OCI-LY3 (cell line): Measurements from ENCODE around the gene PNPLA7.
"Not testable (repeated sequence)": the region's sequence is repeated elsewhere in the genome, so short reads cannot be mapped to it uniquely, and the experiment has no call there.

Source experiments
- H2AFZ ChIP-seq: fragments of 200-600, 300-600 bp; shearing (Covaris generic); 2 replicates; pipeline ENCODE4 v1.6.0; 2014; ENCODE audit warnings: antibody characterized with exemption, low read depth, low read length
- H3K27ac ChIP-seq: fragments of 200-600, 300-600 bp; sonication (generic); 2 replicates; pipeline ENCODE4 v1.5.1; 2014; ENCODE audit warnings: mild to moderate bottlenecking, low read length, moderate library complexity, mixed read lengths
- H3K27me3 ChIP-seq: fragments of 200-600, 300-600 bp; sonication (generic); 2 replicates; pipeline ENCODE4 v1.6.1; 2014; ENCODE audit warnings: low read depth, low read length, mixed read lengths
- H3K36me3 ChIP-seq: fragments of 200-600, 300-600 bp; sonication (generic); replicated peaks from 2 replicates; pipeline ENCODE3; 2014; ENCODE audit warnings: low read depth, low read length, mixed read lengths
- H3K4me1 ChIP-seq: fragments of 300-600, 200-600 bp; sonication (generic); 2 replicates; pipeline ENCODE4 v1.6.1; 2014; ENCODE audit warnings: low read length, mixed read lengths
- H3K4me2 ChIP-seq: fragments of 200-600, 300-600 bp; sonication (generic); 2 replicates; pipeline ENCODE4 v1.6.1; 2014; ENCODE audit warnings: low read length, mixed read lengths
- H3K4me3 ChIP-seq: fragments of 300-600, 200-600 bp; sonication (generic); 2 replicates; pipeline ENCODE4 v1.5.1; 2014; ENCODE audit warnings: antibody characterized with exemption, mild to moderate bottlenecking, low read length, moderate library complexity
- H3K79me2 ChIP-seq: fragments of 300-600, 200-600 bp; shearing (Covaris generic); 2 replicates; pipeline ENCODE4 v1.6.1; 2014; ENCODE audit warnings: mild to moderate bottlenecking, low read length, mixed read lengths
- H3K9ac ChIP-seq: fragments of 300-600, 200-600 bp; shearing (Covaris generic); 2 replicates; pipeline ENCODE4 v1.6.0; 2014; ENCODE audit warnings: mild to moderate bottlenecking, low read length, moderate library complexity
- H3K9me3 ChIP-seq: fragments of 200-600, 300-600 bp; shearing (Covaris generic); 2 replicates; pipeline ENCODE4 v1.6.1; 2014; ENCODE audit warnings: low read length, mixed read lengths; ENCODE audit not compliant: insufficient read depth
- H4K20me1 ChIP-seq: fragments of 200-600, 300-600 bp; sonication (generic); 2 replicates; pipeline ENCODE4 v1.6.1; 2016; ENCODE audit warnings: low read length, mixed read lengths; ENCODE audit not compliant: insufficient read depth
- EZH2phosphoT487 ChIP-seq: fragments of 200-600 bp; shearing (Covaris generic); IDR thresholded peaks from 2 replicates; pipeline ENCODE4 v1.6.1; 2018; ENCODE audit warnings: antibody characterized with exemption, mixed run types, low read depth
- TF ChIP-seq, protein P1 (sequence below): fragments of 200-600, 300-600 bp; sonication (generic); IDR thresholded peaks from 2 replicates; pipeline ENCODE4 v1.5.1; 2014; ENCODE audit warnings: antibody characterized with exemption, low read length, low read depth

The PNPLA7 gene

DNA sequence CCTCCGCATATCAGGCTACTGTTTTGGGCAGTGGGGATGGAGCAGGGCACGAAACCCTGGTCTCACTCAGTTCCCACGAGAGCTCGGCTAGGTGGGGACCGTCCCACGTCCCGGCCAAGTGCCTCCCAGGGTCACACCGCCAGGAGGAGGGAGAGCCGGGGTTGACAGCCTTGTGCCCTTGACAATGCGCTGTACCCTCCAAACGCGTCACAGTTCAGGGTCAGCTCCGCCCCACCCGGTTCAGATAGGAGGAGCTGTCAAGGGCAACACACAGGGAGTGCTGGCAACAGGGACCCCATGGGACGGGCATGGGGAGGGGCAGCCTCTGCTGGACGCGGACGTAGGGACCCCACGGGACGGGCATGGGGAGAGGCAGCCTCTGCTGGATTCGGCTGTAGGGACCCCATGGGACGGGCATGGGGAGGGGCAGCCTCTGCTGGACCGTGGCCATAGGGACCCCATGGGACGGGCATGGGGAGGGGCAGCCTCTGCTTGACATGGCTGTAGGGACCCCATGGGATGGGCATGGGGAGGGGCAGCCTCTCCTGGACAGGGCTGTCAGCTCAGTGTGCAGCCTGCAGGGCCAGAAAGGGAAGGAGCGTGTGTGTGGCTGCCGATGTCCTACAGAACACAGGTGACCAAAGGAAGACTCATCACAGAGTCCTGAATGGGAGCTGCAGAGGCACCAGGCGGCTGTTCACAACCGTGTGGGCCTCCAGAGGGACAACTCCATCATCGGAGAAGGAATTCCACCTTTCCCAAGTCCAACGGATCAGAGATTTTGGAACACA, 29.4 kb downstream of the PNPLA7 start:
- H2AFZ ChIP-seq: no peak overlapping the region
- no peaks in the 10 kb centered on the region for H3K79me2 ChIP-seq
- H4K20me1 ChIP-seq: no peaks in the 10 kb centered on the region
- no peaks in the 10 kb centered on the region for H3K36me3 ChIP-seq
- H3K27ac ChIP-seq: no peak overlapping the region
- H3K9ac ChIP-seq: no peak overlapping the region
- no peak overlapping the region for H3K4me2 ChIP-seq
- no peak overlapping the region for H3K4me3 ChIP-seq
- H3K27me3 ChIP-seq: no peaks in the 10 kb centered on the region
- TF ChIP-seq, protein P1, sequence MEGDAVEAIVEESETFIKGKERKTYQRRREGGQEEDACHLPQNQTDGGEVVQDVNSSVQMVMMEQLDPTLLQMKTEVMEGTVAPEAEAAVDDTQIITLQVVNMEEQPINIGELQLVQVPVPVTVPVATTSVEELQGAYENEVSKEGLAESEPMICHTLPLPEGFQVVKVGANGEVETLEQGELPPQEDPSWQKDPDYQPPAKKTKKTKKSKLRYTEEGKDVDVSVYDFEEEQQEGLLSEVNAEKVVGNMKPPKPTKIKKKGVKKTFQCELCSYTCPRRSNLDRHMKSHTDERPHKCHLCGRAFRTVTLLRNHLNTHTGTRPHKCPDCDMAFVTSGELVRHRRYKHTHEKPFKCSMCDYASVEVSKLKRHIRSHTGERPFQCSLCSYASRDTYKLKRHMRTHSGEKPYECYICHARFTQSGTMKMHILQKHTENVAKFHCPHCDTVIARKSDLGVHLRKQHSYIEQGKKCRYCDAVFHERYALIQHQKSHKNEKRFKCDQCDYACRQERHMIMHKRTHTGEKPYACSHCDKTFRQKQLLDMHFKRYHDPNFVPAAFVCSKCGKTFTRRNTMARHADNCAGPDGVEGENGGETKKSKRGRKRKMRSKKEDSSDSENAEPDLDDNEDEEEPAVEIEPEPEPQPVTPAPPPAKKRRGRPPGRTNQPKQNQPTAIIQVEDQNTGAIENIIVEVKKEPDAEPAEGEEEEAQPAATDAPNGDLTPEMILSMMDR: no peak
- no peak for TF ChIP-seq EZH2phosphoT487
- no peaks in the 10 kb centered on the region for H3K4me1 ChIP-seq
- H3K9me3 ChIP-seq: no peaks in the 10 kb centered on the region

- Histone ChIP-seq H3K4me3 (no peak overlapping the region), H3K36me3 (no peaks in the 10 kb centered on the region), H4K20me1 (no peaks in the 10 kb centered on the region), H3K9me3 (no peaks in the 10 kb centered on the region), H3K4me1 (no peaks in the 10 kb centered on the region), H3K9ac (no peak overlapping the region), H3K27ac (no peak overlapping the region), H2AFZ (no peak overlapping the region), H3K27me3 (no peaks in the 10 kb centered on the region), H3K4me2 (no peak overlapping the region), H3K79me2 (no peaks in the 10 kb centered on the region)
- TF ChIP-seq, protein P1: no peak
- TF ChIP-seq EZH2phosphoT487: no peak
Observed at GRCh38 chr9:137519553-137519952, 30.6 kb downstream of the PNPLA7 start.

- not testable (repeated sequence) for H3K4me1 ChIP-seq, H2AFZ ChIP-seq, H4K20me1 ChIP-seq, H3K27ac ChIP-seq, H3K4me2 ChIP-seq, H3K9ac ChIP-seq, H3K27me3 ChIP-seq, H3K36me3 ChIP-seq, H3K79me2 ChIP-seq, H3K9me3 ChIP-seq, H3K4me3 ChIP-seq
Observed at GRCh38 chr9:137518661-137519459, 31.3 kb downstream of the PNPLA7 start.

- no peak overlapping the region for H3K4me2 ChIP-seq
- no peaks in the 10 kb centered on the region for H3K9me3 ChIP-seq
- no peak overlapping the region for H3K9ac ChIP-seq
- H3K36me3 ChIP-seq: no peaks in the 10 kb centered on the region
- H3K27ac ChIP-seq: no peak overlapping the region
- no peak overlapping the region for H2AFZ ChIP-seq
- H3K4me3 ChIP-seq: no peak overlapping the region
- H3K4me1 ChIP-seq: peaks cover 10% of the 10 kb centered on the region
- TF ChIP-seq, protein P1: no peak
- no peak for TF ChIP-seq EZH2phosphoT487
- H3K79me2 ChIP-seq: no peaks in the 10 kb centered on the region
- no peaks in the 10 kb centered on the region for H3K27me3 ChIP-seq
- no peaks in the 10 kb centered on the region for H4K20me1 ChIP-seq
Observed at GRCh38 chr9:137516144-137516917, 33.9 kb downstream of the PNPLA7 start.
